GM08714 (cell line): ENCODE measurements around the gene MYORG.
A peak's percentile ranks its signal among the peaks of the same experiment; 100 is the strongest.
"Not testable (repeated sequence)": the region's sequence is repeated elsewhere in the genome, so short reads cannot be mapped to it uniquely, and the experiment has no call there.

Source experiments
- H3K4me3 ChIP-seq: fragments of 200-500 bp; sonication (Bioruptor generic); 2 replicates; pipeline ENCODE4 v1.5.1; 2014; ENCODE audit warnings: mild to moderate bottlenecking, low read length, inconsistent platforms
- ZNF274 ChIP-seq: IDR thresholded peaks from 2 replicates; pipeline ENCODE4 v1.6.1; 2012; ENCODE audit warnings: mild to moderate bottlenecking, low read depth, low read length

MYORG gene

DNA sequence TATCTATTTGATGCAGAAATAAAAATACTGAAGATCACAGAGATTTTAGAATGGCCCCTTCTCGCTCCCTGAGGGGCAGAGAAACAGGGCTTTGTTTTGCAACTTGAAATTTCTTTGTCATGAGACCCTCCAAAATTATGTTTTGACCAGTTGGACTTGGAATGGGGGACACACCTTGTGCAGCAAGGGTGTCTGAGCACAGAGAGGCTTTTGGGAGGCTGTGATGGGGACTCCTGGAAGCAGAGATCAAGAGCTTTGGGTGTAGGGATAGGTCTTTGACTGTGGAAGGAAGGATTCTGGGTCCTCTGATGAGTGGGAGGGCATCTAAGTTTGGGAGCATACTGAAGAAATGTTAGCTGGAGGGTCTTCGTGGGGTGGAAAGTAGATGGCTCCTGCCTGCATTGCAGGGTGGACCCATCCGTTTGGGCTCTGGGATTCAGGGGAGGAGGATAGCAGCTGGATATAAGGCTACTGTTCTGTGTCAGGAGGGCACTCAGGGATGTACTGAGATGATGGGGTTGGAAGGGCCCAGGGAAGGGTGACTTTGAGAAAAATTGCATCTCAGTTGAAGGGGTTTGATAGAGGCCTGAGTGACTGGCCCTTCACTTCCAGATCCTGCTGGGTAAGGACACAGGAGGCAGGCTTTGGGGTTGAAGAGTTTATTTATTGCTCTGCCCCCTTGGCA lies 1.8 kb upstream of the MYORG start:
- H3K4me3 ChIP-seq, result no peak overlapping the region
- no peak for TF ChIP-seq ZNF274

DNA sequence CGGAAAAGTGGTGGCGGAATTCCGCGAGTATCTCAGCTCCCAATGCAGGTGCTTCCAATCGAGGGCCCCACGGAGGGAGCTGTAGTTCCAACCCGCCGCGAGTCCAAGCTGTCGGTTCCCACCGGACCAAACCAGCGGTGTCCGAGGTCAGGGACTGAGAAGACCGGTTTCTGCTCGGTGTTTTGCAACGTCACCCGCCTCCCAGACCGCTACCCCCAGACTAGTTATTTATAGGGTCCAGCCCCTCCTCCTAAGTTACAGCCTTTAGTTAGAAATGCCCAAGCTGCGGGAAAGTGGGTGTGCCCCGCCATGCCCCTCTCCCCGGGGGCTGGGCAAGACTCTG lies 677 bp upstream of the MYORG start:
- no peak for TF ChIP-seq ZNF274
- peak overlapping the region; percentile 59; the same call in 1 of the 2 replicates for H3K4me3 ChIP-seq

DNA sequence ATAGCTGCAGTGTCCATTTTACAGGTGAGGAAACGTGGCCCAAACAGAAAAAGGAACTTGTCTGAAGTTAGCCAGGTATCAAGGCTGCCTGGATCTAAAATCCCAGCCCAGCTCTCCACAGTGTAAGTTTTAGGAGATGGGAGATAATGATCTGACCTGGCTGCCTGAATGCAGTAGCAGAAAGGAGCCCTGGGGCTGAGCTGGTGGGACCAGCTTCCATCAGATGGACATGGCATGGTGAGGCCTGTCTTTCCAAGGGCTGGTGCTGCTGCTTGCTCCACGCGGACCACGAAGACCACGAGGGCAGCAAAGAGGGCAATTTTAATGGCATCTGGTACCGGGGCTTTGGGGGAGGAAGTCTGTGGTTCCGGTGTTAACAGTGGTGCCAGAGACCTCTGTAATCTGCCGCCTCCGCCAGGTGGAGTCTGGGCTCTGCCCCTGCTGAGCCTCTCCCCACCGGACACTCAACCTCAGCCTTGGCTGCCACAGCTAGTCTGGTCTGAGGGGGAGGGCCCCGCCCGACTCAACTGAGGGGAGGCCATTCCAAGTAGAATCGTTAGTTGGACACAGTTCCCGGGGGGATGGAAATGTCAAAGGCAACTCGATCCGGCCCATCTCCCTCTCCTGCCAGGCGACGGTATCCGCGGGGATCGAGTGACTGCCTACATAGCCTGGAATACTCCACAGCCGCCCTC lies 650 bp downstream of the MYORG start:
- peak overlapping the region; percentile 59; the same call in 1 of the 2 replicates for H3K4me3 ChIP-seq
- no peak for TF ChIP-seq ZNF274

DNA sequence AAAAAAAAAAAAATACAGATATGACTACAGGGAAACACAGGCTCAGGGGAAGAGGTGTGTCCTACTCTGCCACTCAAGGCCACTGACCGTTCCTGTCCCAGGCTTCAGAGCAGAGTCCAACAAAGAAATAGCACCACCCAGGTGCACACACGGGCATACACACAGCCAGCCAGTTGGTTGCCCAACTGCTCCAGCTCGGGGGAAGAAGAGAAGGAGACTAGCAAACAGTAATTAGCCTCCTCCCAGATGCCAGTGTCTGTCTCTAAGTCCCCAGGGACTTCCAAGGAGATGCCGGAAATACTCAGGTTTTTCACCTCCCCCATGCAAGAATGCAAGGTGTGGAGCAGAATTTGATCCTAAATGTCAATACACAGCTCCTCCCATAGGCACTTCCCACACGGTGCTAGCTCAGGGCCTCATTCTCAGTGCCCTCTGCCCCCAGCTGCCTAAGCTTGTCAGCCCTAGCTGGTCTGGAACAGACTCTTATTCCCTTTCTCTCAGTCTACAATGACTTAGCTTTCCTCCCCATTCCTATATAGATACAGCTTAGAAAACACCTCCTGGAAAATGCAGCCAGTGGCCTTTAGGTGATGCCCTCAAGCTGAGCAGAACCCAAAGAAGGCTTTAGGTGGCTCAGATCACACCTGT lies 1.7 kb downstream of the MYORG start:
- no peak for TF ChIP-seq ZNF274
- no peak overlapping the region for H3K4me3 ChIP-seq

DNA sequence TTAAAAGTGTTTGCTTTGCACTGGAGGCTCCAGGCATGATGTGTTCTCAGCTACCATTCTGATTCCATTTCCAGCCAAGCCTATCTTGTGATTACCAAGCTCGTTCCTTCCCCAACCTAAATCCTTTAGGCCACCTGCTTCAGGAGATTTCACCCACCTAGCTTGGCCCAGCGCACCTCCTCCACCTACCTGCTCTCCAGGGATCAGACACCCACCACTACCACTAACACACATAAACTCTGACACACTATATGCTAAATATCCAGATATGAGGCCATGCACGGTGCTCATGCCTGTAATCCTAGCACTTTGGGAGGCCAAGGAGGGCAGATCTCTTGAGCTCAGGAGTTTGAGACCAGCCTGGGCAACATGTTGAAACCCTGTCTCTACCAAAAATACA lies 2.4 kb downstream of the MYORG start:
- TF ChIP-seq ZNF274, result no peak
- no peak overlapping the region for H3K4me3 ChIP-seq

DNA sequence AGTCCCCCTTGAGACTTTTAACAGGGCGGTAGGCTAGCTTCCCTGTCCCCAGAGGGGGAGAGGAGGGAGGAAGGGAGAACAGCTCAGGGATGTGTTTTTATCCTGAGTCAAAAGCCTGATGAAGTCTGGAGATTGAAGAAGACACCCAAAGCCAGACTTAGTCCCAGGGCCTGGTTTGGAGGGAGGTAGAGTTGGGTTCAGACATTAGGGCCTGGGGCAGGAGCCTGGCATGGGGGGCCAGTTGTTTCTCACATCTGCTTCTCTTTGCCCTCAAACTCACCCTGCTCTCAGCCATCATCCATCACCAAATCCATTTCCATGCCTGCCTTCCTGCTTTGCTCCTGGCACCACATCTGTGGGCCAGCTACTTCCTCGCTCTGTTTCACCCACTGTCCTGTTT lies 2.9 kb downstream of the MYORG start:
- H3K4me3 ChIP-seq, result no peak overlapping the region
- TF ChIP-seq ZNF274, result no peak

DNA sequence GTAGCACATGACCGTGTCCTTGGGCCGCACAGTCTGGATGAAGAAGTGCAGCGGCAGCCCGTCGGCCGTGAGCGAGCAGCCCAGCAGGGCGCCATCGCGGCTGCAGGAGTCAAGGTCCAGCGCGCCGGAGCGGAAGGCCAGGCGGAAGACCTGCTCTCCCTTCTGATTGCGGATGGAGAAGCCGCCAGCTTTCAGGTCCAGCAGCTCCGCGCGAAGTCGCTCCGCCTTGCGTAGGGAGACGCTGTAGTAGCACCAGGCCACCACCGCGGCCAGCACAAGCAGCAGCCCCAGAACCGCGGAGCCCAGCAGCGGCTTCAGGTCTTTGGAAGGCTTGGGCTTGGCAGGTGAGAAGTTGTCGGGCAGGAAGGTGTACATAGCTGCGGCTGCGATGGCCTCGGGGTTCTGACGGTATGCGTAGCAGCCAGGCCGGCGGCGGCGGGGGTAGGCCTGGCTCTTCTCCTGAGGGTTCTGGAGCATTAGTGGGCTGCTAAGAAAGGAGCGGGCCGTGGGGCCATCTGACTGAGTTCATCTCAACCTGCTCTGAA lies 4.2 kb downstream of the MYORG start:
- TF ChIP-seq ZNF274, result no peak
- H3K4me3 ChIP-seq, result no peak overlapping the region

DNA sequence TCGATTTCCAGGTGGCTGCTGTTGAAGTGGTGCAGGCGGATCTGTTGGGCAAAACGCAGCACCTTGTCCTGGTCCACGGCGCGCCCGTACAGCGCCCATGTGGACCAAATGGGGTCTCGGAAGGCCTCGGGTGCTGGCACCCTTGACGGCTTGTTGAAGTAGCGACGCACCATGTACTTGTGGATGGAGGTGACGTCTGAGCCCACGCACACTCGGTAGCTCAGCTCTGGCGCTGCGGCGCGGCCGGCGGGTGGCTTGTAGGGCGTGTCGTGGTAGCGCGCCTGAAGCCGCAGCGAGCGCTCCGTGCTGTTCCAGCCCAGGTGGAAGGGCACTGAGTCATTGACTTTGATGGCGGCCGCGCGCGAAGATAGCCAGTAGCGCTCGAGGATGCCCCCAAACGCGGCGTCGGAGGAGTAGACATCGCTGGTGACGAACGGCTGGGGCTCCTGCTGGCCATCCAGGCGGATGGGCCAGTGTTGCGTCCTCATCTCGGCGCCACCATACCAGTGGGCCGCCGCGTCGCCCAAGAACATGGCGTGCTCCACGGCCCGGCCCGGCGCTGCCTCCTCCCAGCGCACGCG lies 4.7 kb downstream of the MYORG start:
- TF ChIP-seq ZNF274, result no peak
- H3K4me3 ChIP-seq, result no peak overlapping the region

DNA sequence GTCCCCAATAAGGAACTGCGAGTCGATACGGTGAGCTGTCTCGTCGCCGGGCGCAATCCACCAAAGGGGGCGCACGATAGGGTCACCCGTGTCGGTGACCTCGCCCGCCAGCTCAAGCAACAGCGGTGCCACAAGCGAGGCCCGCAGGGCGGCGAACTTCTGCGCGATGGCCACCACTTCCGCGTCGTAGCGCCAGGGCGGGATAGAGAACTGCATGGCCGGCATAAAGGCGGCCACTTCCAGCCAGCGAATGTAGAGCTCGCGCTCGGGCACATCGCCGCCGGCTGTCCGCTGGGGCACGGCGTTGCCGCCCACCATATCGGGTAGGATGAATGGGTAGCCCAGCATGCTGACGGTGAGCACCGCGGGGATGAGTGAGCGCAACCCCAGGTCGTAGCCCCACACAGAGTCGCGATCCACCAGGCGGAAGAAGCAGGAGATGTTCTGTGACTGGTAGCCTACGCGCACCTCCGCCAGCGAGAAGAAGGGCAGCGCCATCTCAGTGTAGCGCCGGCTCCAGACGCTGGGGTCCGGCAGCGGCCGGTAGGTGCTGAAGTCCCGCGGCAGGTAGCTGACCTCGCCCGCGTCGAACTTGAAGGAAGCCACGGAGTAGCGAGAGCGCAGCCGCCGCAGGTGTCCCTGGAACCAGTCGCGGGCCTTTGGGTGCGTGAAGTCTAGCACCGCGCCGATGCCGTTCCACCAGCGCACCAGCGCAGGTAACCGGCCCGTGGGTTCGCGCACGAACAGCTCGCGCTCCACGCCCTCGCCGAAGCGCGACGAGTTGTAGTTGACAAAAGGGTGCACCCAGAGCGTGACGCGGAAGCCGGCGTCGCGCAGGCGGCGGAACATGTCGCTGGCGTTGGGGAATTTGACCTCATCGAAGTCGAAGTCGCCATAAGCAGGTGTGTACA lies 5.5 kb downstream of the MYORG start:
- H3K4me3 ChIP-seq, result no peak overlapping the region
- TF ChIP-seq ZNF274, result no peak

DNA sequence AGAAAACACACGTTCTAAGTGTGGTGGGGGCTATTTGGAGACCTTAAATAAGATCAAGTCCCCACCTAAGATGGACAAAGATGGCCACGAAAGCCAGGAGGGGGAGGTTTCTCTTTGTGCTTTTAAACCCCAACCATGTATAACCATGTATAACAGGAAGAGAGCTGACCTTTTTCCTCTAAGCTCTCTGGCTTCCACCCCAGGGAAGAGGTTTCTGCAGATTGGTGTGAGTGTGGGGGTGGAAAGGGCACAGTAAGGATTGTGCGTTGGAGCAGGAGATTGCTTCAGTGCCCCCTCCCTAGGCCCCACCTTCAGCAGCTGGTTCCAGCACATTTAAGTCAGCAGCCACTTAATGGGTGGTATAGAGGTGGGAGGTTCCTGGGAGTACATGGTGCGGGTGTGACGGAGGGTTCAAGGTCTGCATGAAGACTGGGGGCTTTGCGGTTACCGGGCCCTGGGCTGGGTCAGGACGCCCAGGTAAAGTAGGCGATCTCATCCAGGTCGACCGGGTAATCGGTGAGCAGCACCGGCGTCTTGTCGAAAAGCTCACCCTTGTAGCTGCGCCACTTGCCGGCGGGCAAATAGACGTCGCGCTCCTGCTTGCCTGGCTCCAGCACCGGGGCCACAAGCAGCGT lies 6.2 kb downstream of the MYORG start:
- no peak overlapping the region for H3K4me3 ChIP-seq
- TF ChIP-seq ZNF274, result no peak

DNA sequence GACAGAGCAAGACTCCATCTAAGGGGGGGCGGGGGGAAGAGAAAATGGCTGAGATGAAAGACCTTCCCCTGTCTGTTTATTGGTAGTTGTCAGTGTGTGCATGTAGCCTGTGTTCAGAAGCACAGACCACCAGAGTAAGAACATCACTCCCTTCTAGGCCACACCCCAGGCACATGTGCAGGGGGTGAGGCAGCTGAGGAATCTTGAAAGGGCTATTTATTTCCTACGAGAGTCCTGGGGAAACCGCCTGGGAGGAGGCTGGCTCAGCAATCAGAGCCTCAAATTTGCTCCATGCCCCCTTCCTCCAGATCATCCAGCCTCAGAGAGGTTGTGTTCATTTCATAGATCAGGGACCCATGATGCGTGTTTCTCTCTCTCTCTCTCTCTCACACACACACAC lies 7.1 kb downstream of the MYORG start:
- no peak for TF ChIP-seq ZNF274
- no peak overlapping the region for H3K4me3 ChIP-seq

DNA sequence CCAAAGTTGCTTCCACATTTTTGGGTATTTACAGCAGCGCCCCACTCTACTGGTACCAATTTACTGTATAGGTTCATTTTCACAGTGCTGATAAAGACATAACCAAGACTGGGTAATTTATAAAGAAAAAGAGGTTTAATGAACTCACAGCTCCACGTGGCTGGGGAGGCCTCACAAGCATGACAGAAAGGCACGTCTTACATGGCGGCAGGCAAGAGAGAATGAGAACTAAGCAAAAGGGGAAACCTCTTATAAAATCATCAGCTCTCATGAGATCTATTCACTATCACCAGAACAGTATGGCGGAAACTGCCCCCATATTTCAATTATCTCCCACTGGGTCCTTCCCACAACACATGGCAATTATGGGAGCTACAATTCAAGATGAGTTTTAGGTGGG lies 7.9 kb downstream of the MYORG start:
- H3K4me3 ChIP-seq, result not testable (repeated sequence)

DNA sequence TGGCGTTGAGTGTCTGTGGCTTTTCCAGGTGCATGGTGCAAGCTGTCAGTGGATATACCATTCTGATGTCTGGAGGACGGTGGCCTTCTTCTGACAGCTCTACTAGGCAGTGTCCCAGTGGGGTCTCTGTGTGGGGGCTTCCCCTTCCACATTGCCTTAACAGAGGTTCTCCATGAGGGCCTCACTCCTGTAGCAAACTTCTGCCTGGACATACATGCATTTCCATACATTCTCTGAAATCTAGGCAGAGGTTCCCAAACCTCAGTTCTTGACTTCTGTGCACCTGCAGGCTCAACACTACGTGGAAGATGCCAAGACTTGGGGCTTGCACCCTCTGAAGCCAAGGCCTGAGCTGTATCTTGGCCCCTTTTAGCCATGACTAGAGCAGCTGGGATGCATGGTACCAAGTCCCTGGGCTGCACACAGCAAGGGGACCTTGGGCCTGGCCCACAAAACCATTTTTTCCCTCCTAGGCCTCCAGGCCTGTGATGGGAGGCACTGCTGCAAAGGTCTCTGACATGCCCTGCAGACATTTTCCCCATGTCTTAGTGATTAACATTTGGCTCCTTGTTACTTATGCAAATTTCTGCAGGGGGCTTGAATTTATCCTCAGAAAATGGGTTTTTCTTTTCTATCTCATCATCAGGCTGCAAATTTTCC lies 8.8 kb downstream of the MYORG start:
- not testable (repeated sequence) for H3K4me3 ChIP-seq
